Coronary artery (tissue), 2 donors: ENCODE measurements around the gene TIMM10B.

Source experiments
- DNase-seq: peaks from one replicate; pipeline ENCODE4 v3.0.0-alpha.2; 2017; ENCODE audit warnings: low spot score
- H3K27ac ChIP-seq, 2 donors: fragments of 200-600 bp; sonication (generic); one replicate each; pipeline ENCODE4 v1.5.1; 2016 to 2019
- H3K4me3 ChIP-seq: fragments of 200-600 bp; sonication (generic); 2 replicates; pipeline ENCODE4 v1.5.1; 2016; ENCODE audit warnings: mild to moderate bottlenecking, moderate library complexity
- CTCF ChIP-seq: fragments of 200-600 bp; sonication (generic); IDR thresholded peaks from one replicate; pipeline ENCODE4 v1.5.1; 2019; ENCODE audit warnings: antibody characterized with exemption

Gene TIMM10B

GRCh38 chr11:6529266-6529665 lies 48.0 kb downstream of the TIMM10B start:
- Histone ChIP-seq H3K27ac (no peak overlapping the region), H3K4me3 (no peak overlapping the region)
- TF ChIP-seq CTCF, result no peak

DNA sequence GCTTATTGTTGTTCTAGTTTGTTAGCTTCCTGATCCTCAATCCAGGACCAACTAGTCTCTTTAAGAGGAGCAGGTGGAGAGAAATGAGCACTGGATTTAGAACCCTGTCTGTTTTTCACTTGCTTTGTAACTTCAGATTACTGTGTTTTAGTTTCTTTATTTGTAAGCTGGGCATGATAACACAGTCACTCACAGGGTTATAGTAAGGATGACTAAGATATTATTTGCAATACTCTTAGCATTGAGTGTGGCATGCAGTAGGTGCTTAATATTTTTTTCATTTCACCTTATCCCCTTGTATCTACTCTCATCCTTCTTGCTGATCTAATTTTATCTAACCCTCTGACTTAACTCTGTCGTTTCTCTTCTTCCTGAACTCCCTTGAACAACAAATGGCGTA lies 49.5 kb downstream of the TIMM10B start:
- no peak for TF ChIP-seq CTCF
- no peak overlapping the region for H3K27ac ChIP-seq
- no peak overlapping the region for H3K4me3 ChIP-seq
- no peak for DNase-seq

More at GRCh38 chr11:6529266-6529665, 48.0 kb downstream of the TIMM10B start:
- no peak for DNase-seq

DNA sequence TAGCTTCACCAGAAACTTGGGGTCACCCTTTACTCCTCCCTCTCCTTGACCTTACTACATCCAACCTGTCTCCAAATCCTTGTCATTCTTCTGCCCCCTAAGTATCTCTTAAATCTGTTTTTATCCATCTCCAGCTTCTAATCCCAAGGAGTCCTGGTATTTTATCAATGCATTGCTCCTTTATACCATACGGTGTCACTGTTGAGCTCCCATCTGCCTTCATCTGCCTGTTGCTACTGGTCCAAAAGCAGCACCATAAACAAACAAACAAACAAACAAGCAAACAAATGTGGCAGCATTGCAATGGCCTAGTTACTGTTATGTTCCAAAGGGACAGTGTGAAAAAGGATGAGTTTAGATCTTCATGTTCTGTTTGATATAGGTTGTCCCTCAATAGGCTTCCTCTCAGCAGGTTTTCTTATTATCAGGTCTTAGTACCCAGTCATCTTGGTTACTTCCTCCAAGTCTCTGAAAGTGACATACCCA lies 50.0 kb downstream of the TIMM10B start:
- no peak for DNase-seq
- TF ChIP-seq CTCF, result peak; percentile 54
- Histone ChIP-seq H3K4me3 (no peak overlapping the region), H3K27ac (no peak overlapping the region)
